ENCODE data around the gene KCNH1. TPM values are rescaled to one million over a fixed set of nuclear protein-coding genes. Genes with fewer than 3 reads are reported as not detected.

The KCNH1 gene
- total and polyA plus RNA-seq, 9 of the 15 experiments (the other 6 are each of a cell fraction or from before 2014, with no cell fraction given), result not detected

DNA sequence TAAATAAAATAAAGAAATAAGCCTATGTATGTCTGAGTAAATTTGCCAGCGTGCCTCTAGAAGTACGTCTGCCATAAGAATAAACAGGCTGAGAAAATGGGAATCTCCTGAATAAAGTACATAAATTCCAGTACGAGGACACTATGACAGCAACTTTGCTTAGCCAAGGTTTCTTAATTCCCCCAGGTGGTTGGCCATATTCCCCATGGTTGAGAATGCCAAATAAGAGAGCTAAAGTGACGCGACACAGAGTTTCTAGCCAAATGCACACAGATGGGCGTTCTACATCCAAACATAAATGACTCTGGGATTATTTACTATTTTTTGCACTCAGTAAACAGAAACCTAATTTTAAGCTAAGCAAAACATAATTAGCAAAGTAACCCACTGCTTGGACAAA lies 19.5 kb downstream of the KCNH1 start:
- in situ Hi-C loops (cut with MboI) (no loop called here), intact Hi-C loops (cut with micrococcal nuclease) (no loop called here)
- ATAC-seq (no peak), FAIRE-seq (no peak), DNase-seq (ENCODE audit: extremely low read depth in 1 of 4, low spot score in 3 of 4) (no peak)
- Histone ChIP-seq H3K27me3 (ENCODE audit: control insufficient read depth in 2 of 2, insufficient read depth in 2 of 2, low read length in 2 of 2) (no peaks in the 10 kb centered on the region; a peak in 1 of 5 replicates), H3K4me1 (replicated peaks in 1 of 2; ENCODE audit: control insufficient read depth in 2 of 2, insufficient read depth in 2 of 2, low read length in 2 of 2) (no peaks in the 10 kb centered on the region; a peak in 1 of 5 replicates), H3K79me2 (ENCODE audit: control insufficient read depth, insufficient read depth, low read length) (no peaks in the 10 kb centered on the region), H3K27ac (ENCODE audit: extremely low read depth, low read depth, low read length) (no peak overlapping the region), H3K9me1 (ENCODE audit: control insufficient read depth, insufficient read depth, low read length) (no peaks in the 10 kb centered on the region), H3K4me3 (no peak overlapping the region), H3K9me3 (replicated peaks; ENCODE audit: control insufficient read depth, insufficient read depth, low read depth, low read length) (no peaks in the 10 kb centered on the region), H2AFZ (ENCODE audit: low read depth, low read length) (no peak overlapping the region), H3K9ac (ENCODE audit: insufficient read depth in 1 of 2, low read depth in 2 of 2, low read length in 2 of 2) (no peak overlapping the region), H3K4me2 (ENCODE audit: insufficient read depth, low read length) (no peak overlapping the region), H3K36me3 (ENCODE audit: control insufficient read depth, insufficient read depth, low read length) (no peaks in the 10 kb centered on the region), H4K20me1 (replicated peaks; ENCODE audit: control insufficient read depth, insufficient read depth, low read length) (0 out of 2 replicates have a peak, but pooled peaks cover 3% of the 10 kb centered on the region)
- BruUV-seq (replicated peaks), result no TSS peak
- ChIA-PET CTCF (ENCODE audit: low intra/inter-chr PET ratio) (no interaction called here), POLR2A (interaction anchor here (0.7 to 1.4 kb wide), 3 partner anchors 8 to 60 kb away, joined by 3 to 4 read pairs (median 3); no protein-coding TSS in a partner anchor)
- TF ChIP-seq BCOR (IDR thresholded peaks at IDR 0.05), result no peak
- no peak for TF ChIP-seq PHB (CRISPR knock-in tag; IDR thresholded peaks at IDR 0.05)
- TF ChIP-seq, protein P1, sequence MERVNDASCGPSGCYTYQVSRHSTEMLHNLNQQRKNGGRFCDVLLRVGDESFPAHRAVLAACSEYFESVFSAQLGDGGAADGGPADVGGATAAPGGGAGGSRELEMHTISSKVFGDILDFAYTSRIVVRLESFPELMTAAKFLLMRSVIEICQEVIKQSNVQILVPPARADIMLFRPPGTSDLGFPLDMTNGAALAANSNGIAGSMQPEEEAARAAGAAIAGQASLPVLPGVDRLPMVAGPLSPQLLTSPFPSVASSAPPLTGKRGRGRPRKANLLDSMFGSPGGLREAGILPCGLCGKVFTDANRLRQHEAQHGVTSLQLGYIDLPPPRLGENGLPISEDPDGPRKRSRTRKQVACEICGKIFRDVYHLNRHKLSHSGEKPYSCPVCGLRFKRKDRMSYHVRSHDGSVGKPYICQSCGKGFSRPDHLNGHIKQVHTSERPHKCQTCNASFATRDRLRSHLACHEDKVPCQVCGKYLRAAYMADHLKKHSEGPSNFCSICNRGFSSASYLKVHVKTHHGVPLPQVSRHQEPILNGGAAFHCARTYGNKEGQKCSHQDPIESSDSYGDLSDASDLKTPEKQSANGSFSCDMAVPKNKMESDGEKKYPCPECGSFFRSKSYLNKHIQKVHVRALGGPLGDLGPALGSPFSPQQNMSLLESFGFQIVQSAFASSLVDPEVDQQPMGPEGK (CRISPR knock-in tag; IDR thresholded peaks at IDR 0.05; ENCODE audit: borderline replicate concordance), result no peak
- no peak for TF ChIP-seq ZNF316 (IDR thresholded peaks at IDR 0.05)
- no peak for TF ChIP-seq ZKSCAN8 (CRISPR knock-in tag; IDR thresholded peaks at IDR 0.05)
- under 1% methylated on average over 6 of the region's 6 CpGs for WGBS (ENCODE audit: insufficient coverage, low coverage, missing lambda C conversion rate)
